Vagina (tissue), 2 donors: ENCODE results near the gene CDK14.

Experiments
- POLR2A ChIP-seq, 2 donors: fragments of 450-650 bp; IDR thresholded peaks; one replicate each; pipeline ENCODE4 v1.6.1; 2017; ENCODE audit warnings: antibody characterized with exemption in 2 of 2, mild to moderate bottlenecking in 2 of 2, moderate library complexity in 2 of 2
- POLR2AphosphoS5 ChIP-seq, 2 donors: sonication (generic); formaldehyde crosslinking; IDR thresholded peaks; one replicate each; pipeline ENCODE4 v1.9.0; 2017; ENCODE audit warnings: antibody characterized with exemption in 2 of 2, mild to moderate bottlenecking in 2 of 2, low read depth in 1 of 2; ENCODE audit not compliant: insufficient read depth in 1 of 2
- TF ChIP-seq, protein P1 (sequence below), 3 experiments: fragments of 450-650 bp in 2 of 3; fragments of 200-600 bp in 1 of 3; sonication (generic) in 1 of 3; IDR thresholded peaks; one replicate each; pipeline ENCODE4 v1.5.1; 2017 to 2019; ENCODE audit warnings: antibody characterized with exemption in 3 of 3, mild to moderate bottlenecking in 2 of 3, moderate library complexity in 2 of 3

GRCh38 chr7:91196058-91196457 lies 599.9 kb downstream of the CDK14 start:
- TF ChIP-seq, protein P1, sequence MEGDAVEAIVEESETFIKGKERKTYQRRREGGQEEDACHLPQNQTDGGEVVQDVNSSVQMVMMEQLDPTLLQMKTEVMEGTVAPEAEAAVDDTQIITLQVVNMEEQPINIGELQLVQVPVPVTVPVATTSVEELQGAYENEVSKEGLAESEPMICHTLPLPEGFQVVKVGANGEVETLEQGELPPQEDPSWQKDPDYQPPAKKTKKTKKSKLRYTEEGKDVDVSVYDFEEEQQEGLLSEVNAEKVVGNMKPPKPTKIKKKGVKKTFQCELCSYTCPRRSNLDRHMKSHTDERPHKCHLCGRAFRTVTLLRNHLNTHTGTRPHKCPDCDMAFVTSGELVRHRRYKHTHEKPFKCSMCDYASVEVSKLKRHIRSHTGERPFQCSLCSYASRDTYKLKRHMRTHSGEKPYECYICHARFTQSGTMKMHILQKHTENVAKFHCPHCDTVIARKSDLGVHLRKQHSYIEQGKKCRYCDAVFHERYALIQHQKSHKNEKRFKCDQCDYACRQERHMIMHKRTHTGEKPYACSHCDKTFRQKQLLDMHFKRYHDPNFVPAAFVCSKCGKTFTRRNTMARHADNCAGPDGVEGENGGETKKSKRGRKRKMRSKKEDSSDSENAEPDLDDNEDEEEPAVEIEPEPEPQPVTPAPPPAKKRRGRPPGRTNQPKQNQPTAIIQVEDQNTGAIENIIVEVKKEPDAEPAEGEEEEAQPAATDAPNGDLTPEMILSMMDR (IDR thresholded peaks at IDR 0.05): no peak
- no peak for TF ChIP-seq POLR2A (IDR thresholded peaks at IDR 0.05)
- no peak for TF ChIP-seq POLR2AphosphoS5 (IDR thresholded peaks at IDR 0.05; ENCODE audit: insufficient read depth in 1 of 2, low read depth in 1 of 2)
